GM23248 (cell line): Measurements from ENCODE around the gene COMMD7. TPM values are rescaled to one million over a fixed set of nuclear protein-coding genes. Genes with fewer than 3 reads are reported as not detected.

Experiments used
- DNase-seq: peaks from one replicate; pipeline ENCODE4 v3.0.0-alpha.2; 2015
- H2AFZ ChIP-seq: fragments of 200-600 bp; sonication (generic); 2 replicates; pipeline ENCODE4 v1.6.1; 2016; ENCODE audit warnings: antibody characterized with exemption
- H3F3A ChIP-seq: fragments of 200-600 bp; sonication (generic); 2 replicates; pipeline ENCODE4 v1.6.1; 2016; ENCODE audit warnings: mild to moderate bottlenecking, antibody characterized with exemption, mixed run types; ENCODE audit not compliant: insufficient read depth
- H3K27ac ChIP-seq: fragments of 200-600 bp; sonication (generic); 2 replicates; pipeline ENCODE4 v1.5.1; 2016; ENCODE audit warnings: mild to moderate bottlenecking
- H3K27me3 ChIP-seq: fragments of 200-600 bp; sonication (generic); replicated peaks from 2 replicates; pipeline ENCODE4 v1.6.1; 2016; ENCODE audit warnings: mild to moderate bottlenecking; ENCODE audit not compliant: insufficient read depth
- H3K36me3 ChIP-seq: fragments of 200-600 bp; sonication (generic); 2 replicates; pipeline ENCODE4 v1.6.1; 2016; ENCODE audit warnings: low read depth, mild to moderate bottlenecking
- H3K4me1 ChIP-seq: fragments of 200-600 bp; sonication (generic); 2 replicates; pipeline ENCODE4 v1.6.1; 2016; ENCODE audit warnings: mild to moderate bottlenecking; ENCODE audit not compliant: insufficient read depth
- H3K4me2 ChIP-seq: fragments of 200-600 bp; sonication (generic); one replicate; pipeline ENCODE4 v1.6.1; 2016; ENCODE audit warnings: mild to moderate bottlenecking; ENCODE audit not compliant: unreplicated experiment
- H3K4me3 ChIP-seq: fragments of 200-600 bp; sonication (generic); 2 replicates; pipeline ENCODE4 v1.5.1; 2016; ENCODE audit warnings: mild to moderate bottlenecking
- H3K79me2 ChIP-seq: fragments of 200-600 bp; sonication (generic); 2 replicates; pipeline ENCODE4 v1.6.1; 2016; ENCODE audit warnings: mild to moderate bottlenecking; ENCODE audit not compliant: insufficient read depth
- H3K9ac ChIP-seq: fragments of 200-600 bp; sonication (generic); 2 replicates; pipeline ENCODE4 v1.6.1; 2016; ENCODE audit warnings: mild to moderate bottlenecking
- H3K9me2 ChIP-seq: fragments of 200-600 bp; sonication (generic); 2 replicates; pipeline ENCODE4 v1.6.1; 2016; ENCODE audit warnings: mixed run types, mild to moderate bottlenecking, moderate library complexity; ENCODE audit not compliant: insufficient read depth
- H3K9me3 ChIP-seq: fragments of 200-600 bp; sonication (generic); one replicate; pipeline ENCODE4 v1.6.1; 2017; ENCODE audit warnings: low read depth
- H4K20me1 ChIP-seq: fragments of 200-600 bp; sonication (generic); 2 replicates; pipeline ENCODE4 v1.6.0; 2016; ENCODE audit not compliant: insufficient read depth
- EZH2 ChIP-seq: fragments of 200-600 bp; sonication (generic); IDR thresholded peaks from 2 replicates; pipeline ENCODE4 v1.6.1; 2018; ENCODE audit warnings: antibody characterized with exemption, mild to moderate bottlenecking; ENCODE audit not compliant: insufficient read depth, poor library complexity, severe bottlenecking
- EZH2phosphoT487 ChIP-seq: fragments of 200-600 bp; sonication (generic); IDR thresholded peaks from 2 replicates; pipeline ENCODE4 v1.6.1; 2018; ENCODE audit warnings: antibody characterized with exemption, moderate library complexity, mild to moderate bottlenecking, low read depth; ENCODE audit not compliant: insufficient read depth
- WGBS, 2 experiments: methylation state at CpG; one replicate each; pipeline ENCODE4 v1.1.6; 2015 to 2017; ENCODE audit warnings: low lambda C conversion rate in 2 of 2, low coverage in 1 of 2; ENCODE audit errors: missing lambda C conversion rate in 2 of 2; 5-methylcytosine and 5-hydroxymethylcytosine counted together
- in situ Hi-C: fragments of 300-500 bp; cut with MboI; formaldehyde crosslinking; loops from 2 replicates; pipeline ENCODE4 v1.15.0; 2020
- polyA plus RNA-seq: library from polyadenylated mRNA; unstranded; fragments of >200 nt; fragmentation: Nextera tagmentation; extraction: Ambion mirVana; gene quantifications from 2 replicates; pipeline ENCODE4 v1.2.1, GENCODE V29; 2016
- total RNA-seq: library from RNA; depleted of rRNA; stranded (reverse); fragments of >200 nt; shearing (Covaris generic); gene quantifications from 2 replicates; pipeline ENCODE4 v1.2.3, GENCODE V29; 2014; rRNA removed

COMMD7 gene
- total RNA-seq, result 32.0 and 37.0 TPM in 2 replicates
- 68.8 and 72.5 TPM in 2 replicates for polyA plus RNA-seq

- Histone ChIP-seq H3K4me1 (peaks cover 11% of the 10 kb centered on the region; the same call in 1 of the 2 replicates), H3K4me2 (peak within 1 kb of the TSS; percentile 86), H4K20me1 (no peaks in the 10 kb centered on the region), H3K4me3 (peak within 1 kb of the TSS; percentile 83), H3K9me2 (no peaks in the 10 kb centered on the region), H3K27ac (no peak within 1 kb of the TSS), H2AFZ (peak within 1 kb of the TSS; percentile 90), H3F3A (peaks cover 14% of the 10 kb centered on the region), H3K9me3 (no peaks in the 10 kb centered on the region), H3K27me3 (no peaks in the 10 kb centered on the region), H3K36me3 (no peaks in the 10 kb centered on the region), H3K79me2 (no peaks in the 10 kb centered on the region), H3K9ac (peak within 1 kb of the TSS; percentile 88)
- in situ Hi-C loops, result no loop called here
- TF ChIP-seq EZH2 (no peak), EZH2phosphoT487 (no peak)
- DNase-seq, result peak; percentile 78
- WGBS, 2 experiments, result 1 to 2% methylated on average over 36 to 60 of the region's 64 CpGs
Measured at GRCh38 chr20:32743237-32744112, at the start of gene COMMD7. TSS of gene COMMD7 (minus strand) at chr20:32743467. CDS start at chr20:32743391, 76 bp downstream.

- Histone ChIP-seq H3K4me1 (no peaks in the 10 kb centered on the region), H3K9me2 (no peaks in the 10 kb centered on the region), H3K9me3 (no peaks in the 10 kb centered on the region), H3K79me2 (no peaks in the 10 kb centered on the region), H2AFZ (no peak overlapping the region), H3F3A (no peaks in the 10 kb centered on the region), H3K4me3 (no peak overlapping the region), H3K27me3 (no peaks in the 10 kb centered on the region), H3K4me2 (no peak overlapping the region), H3K36me3 (no peaks in the 10 kb centered on the region), H4K20me1 (no peaks in the 10 kb centered on the region), H3K27ac (no peak overlapping the region), H3K9ac (no peak overlapping the region)
- 80 to 85% methylated on average over 13 of the region's 13 CpGs for WGBS, 2 experiments
- in situ Hi-C loops, result loop anchor here (25.0 kb wide), 1 partner anchor 256 kb away; no protein-coding TSS in a partner anchor
- DNase-seq, result no peak
- no peak for TF ChIP-seq EZH2
- no peak for TF ChIP-seq EZH2phosphoT487
Measured at GRCh38 chr20:32792731-32793458, 49.6 kb upstream of the COMMD7 start.

DNA sequence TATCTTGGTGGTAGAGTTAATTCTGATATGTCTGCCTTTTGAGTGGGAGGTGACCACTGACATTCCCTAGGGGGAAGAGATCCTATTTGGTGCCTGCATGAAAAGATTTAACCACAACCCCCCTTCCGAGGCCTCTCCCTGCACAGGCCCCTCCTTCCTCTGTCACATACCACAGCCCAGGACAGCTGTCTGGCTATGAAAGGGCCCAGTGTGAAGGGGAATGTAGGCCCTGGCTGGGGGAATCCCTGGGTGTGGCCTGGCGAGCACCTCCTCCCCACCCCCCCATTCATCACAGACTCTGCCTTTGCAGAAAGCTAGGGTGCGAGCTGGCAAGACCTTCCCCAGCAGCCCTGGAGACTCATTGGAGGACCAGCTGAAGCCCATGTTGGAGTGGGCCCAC lies 49.0 kb upstream of the COMMD7 start:
- Histone ChIP-seq H3K4me1 (no peaks in the 10 kb centered on the region), H3K27ac (no peak overlapping the region), H3K9me2 (no peaks in the 10 kb centered on the region), H3K27me3 (no peaks in the 10 kb centered on the region), H3K4me2 (no peak overlapping the region), H3K9ac (no peak overlapping the region), H3K79me2 (no peaks in the 10 kb centered on the region), H3K36me3 (no peaks in the 10 kb centered on the region), H4K20me1 (no peaks in the 10 kb centered on the region), H2AFZ (no peak overlapping the region), H3K4me3 (no peak overlapping the region), H3F3A (no peaks in the 10 kb centered on the region), H3K9me3 (no peaks in the 10 kb centered on the region)
- TF ChIP-seq EZH2 (no peak), EZH2phosphoT487 (no peak)
- WGBS, 2 experiments, result 90% methylated on average over 3 of the region's 3 CpGs
- DNase-seq, result peak; percentile 4
- in situ Hi-C loops, result loop anchor here (25.0 kb wide), 1 partner anchor 255 kb away; no protein-coding TSS in a partner anchor

- no peaks in the 10 kb centered on the region for H3K9me3 ChIP-seq
- in situ Hi-C loops, result loop anchor here (25.0 kb wide), 1 partner anchor 253 kb away; no protein-coding TSS in a partner anchor
- H3K27me3 ChIP-seq, result no peaks in the 10 kb centered on the region
- 79 to 81% methylated on average over 3 of the region's 3 CpGs for WGBS, 2 experiments
- no peak overlapping the region for H3K4me2 ChIP-seq
- no peaks in the 10 kb centered on the region for H3F3A ChIP-seq
- H3K9ac ChIP-seq, result no peak overlapping the region
- no peaks in the 10 kb centered on the region for H4K20me1 ChIP-seq
- H3K4me1 ChIP-seq, result no peaks in the 10 kb centered on the region
- H2AFZ ChIP-seq, result no peak overlapping the region
- no peaks in the 10 kb centered on the region for H3K79me2 ChIP-seq
- no peaks in the 10 kb centered on the region for H3K9me2 ChIP-seq
- no peak for TF ChIP-seq EZH2
- no peak for TF ChIP-seq EZH2phosphoT487
- no peak overlapping the region for H3K4me3 ChIP-seq
- no peak for DNase-seq
- H3K27ac ChIP-seq, result no peak overlapping the region
- no peaks in the 10 kb centered on the region for H3K36me3 ChIP-seq
Measured at GRCh38 chr20:32790751-32791057, 47.4 kb upstream of the COMMD7 start.
